K562 (cell line): Measurements from ENCODE around the gene ASIC3. TPM values are rescaled to one million over a fixed set of nuclear protein-coding genes. Genes with fewer than 3 reads are reported as not detected.

Experiments used
- ATF7 ChIP-seq: fragments of 450-650 bp; IDR thresholded peaks from 2 replicates; pipeline ENCODE4 v1.7.1; 2014; ENCODE audit warnings: mild to moderate bottlenecking, moderate library complexity
- CBX2 ChIP-seq: fragments of 200-600 bp; sonication (generic); IDR thresholded peaks from one replicate; pipeline ENCODE4 v1.6.1; 2012; ENCODE audit warnings: mild to moderate bottlenecking, low read length, inconsistent platforms; ENCODE audit not compliant: insufficient read depth, poor library complexity, severe bottlenecking
- CGGBP1 ChIP-seq: fragments of 250-450 bp; sonication (Bioruptor Pico); IDR thresholded peaks from 2 replicates; pipeline ENCODE4 v1.9.0; 2021; ENCODE audit warnings: mild to moderate bottlenecking
- COPS2 ChIP-seq: fragments of 450-650 bp; conservative IDR thresholded peaks from 2 replicates; pipeline ENCODE4 v1.6.1; 2016; ENCODE audit warnings: mild to moderate bottlenecking, moderate library complexity
- ELF2 ChIP-seq: fragments of 250-450 bp; sonication (Bioruptor Pico); IDR thresholded peaks from 2 replicates; pipeline ENCODE4 v1.5.0; 2021; ENCODE audit warnings: mild to moderate bottlenecking
- FOXA3 ChIP-seq, 2 experiments: fragments of 450-650 bp in 1 of 2; sonication (generic) in 1 of 2; formaldehyde crosslinking; IDR thresholded peaks in 1 of 2; conservative IDR thresholded peaks in 1 of 2; 2 replicates each; pipeline versions ENCODE4 v1.4.0 to v1.8.0; 2020 to 2022; ENCODE audit warnings: mild to moderate bottlenecking in 2 of 2, missing genetic modification reagents in 1 of 2
- KLF16 ChIP-seq: IDR thresholded peaks from 2 replicates; pipeline ENCODE4 v1.6.1; 2016; ENCODE audit warnings: antibody characterized with exemption
- LARP7 ChIP-seq: fragments of 450-650 bp; IDR thresholded peaks from 2 replicates; pipeline ENCODE4 v1.6.1; 2016
- POLR2G ChIP-seq: fragments of 200-400 bp; formaldehyde crosslinking; IDR thresholded peaks from 2 replicates; pipeline ENCODE4 v1.6.1; 2017; ENCODE audit warnings: low read depth, mild to moderate bottlenecking, antibody characterized with exemption, low read length, moderate library complexity
- SIN3A ChIP-seq, 2 experiments: fragments of 150-350 bp in 1 of 2; IDR thresholded peaks; 2 replicates each; pipeline ENCODE4 v1.6.1; 2011 to 2016; ENCODE audit warnings: borderline replicate concordance in 2 of 2, low read depth in 2 of 2, low read length in 2 of 2, mild to moderate bottlenecking in 2 of 2, moderate library complexity in 2 of 2; ENCODE audit not compliant: control insufficient read depth in 1 of 2
- SMC3 ChIP-seq: conservative IDR thresholded peaks from 2 replicates; pipeline ENCODE4 v1.6.1; 2011; ENCODE audit warnings: low read depth, low read length, improper control_type of control experiment; ENCODE audit not compliant: insufficient read depth
- ZNF280B ChIP-seq: fragments of 250-450 bp; sonication (Bioruptor Pico); IDR thresholded peaks from 2 replicates; pipeline ENCODE4 v1.5.1; 2021; ENCODE audit warnings: mild to moderate bottlenecking
- ZNF316 ChIP-seq: fragments of 450-650 bp; IDR thresholded peaks from 2 replicates; pipeline ENCODE4 v1.6.1; 2016
- polyA plus RNA-seq, 8 experiments: library from polyadenylated mRNA; depleted of rRNA in 4 of 8; stranded (reverse) in 5 of 8; unstranded in 3 of 8; fragments of >200 nt; fragmentation: Nextera tagmentation in 2 of 8; fragmentation: Illumina TruSeq in 1 of 8; extraction: Ambion mirVana in 2 of 8; extraction: Trizol in 1 of 8; gene quantifications; 2 replicates each; pipeline versions ENCODE4 v1.2.1 to v1.2.3, GENCODE V29; 2011 to 2014; ENCODE audit warnings: inconsistent platforms in 1 of 8, missing spikeins in 1 of 8
- total RNA-seq, 7 experiments: library from RNA; depleted of rRNA in 6 of 7; stranded (reverse); fragments of >200 nt in 6 of 7; fragmentation: Illumina TruSeq in 2 of 7; extraction: Trizol in 2 of 7; gene quantifications; 2 replicates each; pipeline versions ENCODE4 v1.2.1 to v1.2.3, GENCODE V29; 2011 to 2021; ENCODE audit warnings: low replicate concordance in 1 of 7
- TF ChIP-seq, protein P1 (sequence below), 2 experiments: IDR thresholded peaks; 2 replicates each; pipeline ENCODE4 v1.6.1; 2012; ENCODE audit warnings: improper control_type of control experiment in 2 of 2, low read depth in 2 of 2, low read length in 2 of 2, borderline replicate concordance in 1 of 2
- TF ChIP-seq, protein P2 (sequence below), 3 experiments: fragments of 200-800 bp in 1 of 3; fragments of 250-450 bp in 1 of 3; fragments of 450-650 bp in 1 of 3; sonication (Bioruptor Pico) in 1 of 3; sonication (Bioruptor generic) in 1 of 3; formaldehyde crosslinking in 1 of 3; IDR thresholded peaks; 2 replicates each; pipeline versions ENCODE4 v1.6.1 to v1.8.0; 2016 to 2022; ENCODE audit warnings: mild to moderate bottlenecking in 2 of 3, missing genetic modification characterization in 2 of 3, missing compliant biosample characterization in 1 of 3, moderate library complexity in 1 of 3

Gene ASIC3
- total and polyA plus RNA-seq, 9 of the 15 experiments (the other 6 are each of a cell fraction or from before 2014, with no cell fraction given) = 0.11 to 5.0 (median 0.87) TPM

- TF ChIP-seq ATF7 (0 out of 2 replicates have a peak, but pooled peaks have one; percentile 22), ZNF280B (CRISPR knock-in tag) (no peak), FOXA3 (CRISPR knock-in tag; conservative IDR thresholded peaks at IDR 0.05 in 1 of 2, IDR thresholded peaks at IDR 0.05 in 1 of 2) (peak in 1 of 2 experiments; percentile 75; a peak in 1 of 4 replicates), ZNF316 (no peak), SIN3A (IDR thresholded peaks at IDR 0.05; ENCODE audit: borderline replicate concordance in 2 of 2, control insufficient read depth in 1 of 2, low read depth in 2 of 2, low read length in 2 of 2) (peak in 1 of 2 experiments; percentile 82; a peak in 3 of 4 replicates), CGGBP1 (CRISPR knock-in tag) (no peak), POLR2G (peak; percentile 78), COPS2 (no peak), CBX2 (no peak), SMC3 (0 out of 2 replicates have a peak, but pooled peaks have one; percentile 1), ELF2 (CRISPR knock-in tag) (no peak), KLF16 (no peak), LARP7 (no peak)
- TF ChIP-seq, protein P1, sequence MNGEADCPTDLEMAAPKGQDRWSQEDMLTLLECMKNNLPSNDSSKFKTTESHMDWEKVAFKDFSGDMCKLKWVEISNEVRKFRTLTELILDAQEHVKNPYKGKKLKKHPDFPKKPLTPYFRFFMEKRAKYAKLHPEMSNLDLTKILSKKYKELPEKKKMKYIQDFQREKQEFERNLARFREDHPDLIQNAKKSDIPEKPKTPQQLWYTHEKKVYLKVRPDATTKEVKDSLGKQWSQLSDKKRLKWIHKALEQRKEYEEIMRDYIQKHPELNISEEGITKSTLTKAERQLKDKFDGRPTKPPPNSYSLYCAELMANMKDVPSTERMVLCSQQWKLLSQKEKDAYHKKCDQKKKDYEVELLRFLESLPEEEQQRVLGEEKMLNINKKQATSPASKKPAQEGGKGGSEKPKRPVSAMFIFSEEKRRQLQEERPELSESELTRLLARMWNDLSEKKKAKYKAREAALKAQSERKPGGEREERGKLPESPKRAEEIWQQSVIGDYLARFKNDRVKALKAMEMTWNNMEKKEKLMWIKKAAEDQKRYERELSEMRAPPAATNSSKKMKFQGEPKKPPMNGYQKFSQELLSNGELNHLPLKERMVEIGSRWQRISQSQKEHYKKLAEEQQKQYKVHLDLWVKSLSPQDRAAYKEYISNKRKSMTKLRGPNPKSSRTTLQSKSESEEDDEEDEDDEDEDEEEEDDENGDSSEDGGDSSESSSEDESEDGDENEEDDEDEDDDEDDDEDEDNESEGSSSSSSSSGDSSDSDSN (IDR thresholded peaks at IDR 0.05; ENCODE audit: borderline replicate concordance in 1 of 2, low read depth in 2 of 2, low read length in 2 of 2) = peak; percentile 26 to 53; a peak in 1 of 4 replicates
- TF ChIP-seq, protein P2, sequence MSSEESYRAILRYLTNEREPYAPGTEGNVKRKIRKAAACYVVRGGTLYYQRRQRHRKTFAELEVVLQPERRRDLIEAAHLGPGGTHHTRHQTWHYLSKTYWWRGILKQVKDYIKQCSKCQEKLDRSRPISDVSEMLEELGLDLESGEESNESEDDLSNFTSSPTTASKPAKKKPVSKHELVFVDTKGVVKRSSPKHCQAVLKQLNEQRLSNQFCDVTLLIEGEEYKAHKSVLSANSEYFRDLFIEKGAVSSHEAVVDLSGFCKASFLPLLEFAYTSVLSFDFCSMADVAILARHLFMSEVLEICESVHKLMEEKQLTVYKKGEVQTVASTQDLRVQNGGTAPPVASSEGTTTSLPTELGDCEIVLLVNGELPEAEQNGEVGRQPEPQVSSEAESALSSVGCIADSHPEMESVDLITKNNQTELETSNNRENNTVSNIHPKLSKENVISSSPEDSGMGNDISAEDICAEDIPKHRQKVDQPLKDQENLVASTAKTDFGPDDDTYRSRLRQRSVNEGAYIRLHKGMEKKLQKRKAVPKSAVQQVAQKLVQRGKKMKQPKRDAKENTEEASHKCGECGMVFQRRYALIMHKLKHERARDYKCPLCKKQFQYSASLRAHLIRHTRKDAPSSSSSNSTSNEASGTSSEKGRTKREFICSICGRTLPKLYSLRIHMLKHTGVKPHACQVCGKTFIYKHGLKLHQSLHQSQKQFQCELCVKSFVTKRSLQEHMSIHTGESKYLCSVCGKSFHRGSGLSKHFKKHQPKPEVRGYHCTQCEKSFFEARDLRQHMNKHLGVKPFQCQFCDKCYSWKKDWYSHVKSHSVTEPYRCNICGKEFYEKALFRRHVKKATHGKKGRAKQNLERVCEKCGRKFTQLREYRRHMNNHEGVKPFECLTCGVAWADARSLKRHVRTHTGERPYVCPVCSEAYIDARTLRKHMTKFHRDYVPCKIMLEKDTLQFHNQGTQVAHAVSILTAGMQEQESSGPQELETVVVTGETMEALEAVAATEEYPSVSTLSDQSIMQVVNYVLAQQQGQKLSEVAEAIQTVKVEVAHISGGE (CRISPR knock-in tag; IDR thresholded peaks at IDR 0.05) = no peak
These were observed 37.8 kb upstream of the ASIC3 start (continued) for GRCh38 chr7:151010307-151011096.
